Measurements from ENCODE around the gene NCKIPSD. TPM values are rescaled to one million over a fixed set of nuclear protein-coding genes. Genes with fewer than 3 reads are reported as not detected.

NCKIPSD gene
- polyA plus RNA-seq, 3 donors, result 21.0 to 22.8 (median 22.7) TPM

DNA sequence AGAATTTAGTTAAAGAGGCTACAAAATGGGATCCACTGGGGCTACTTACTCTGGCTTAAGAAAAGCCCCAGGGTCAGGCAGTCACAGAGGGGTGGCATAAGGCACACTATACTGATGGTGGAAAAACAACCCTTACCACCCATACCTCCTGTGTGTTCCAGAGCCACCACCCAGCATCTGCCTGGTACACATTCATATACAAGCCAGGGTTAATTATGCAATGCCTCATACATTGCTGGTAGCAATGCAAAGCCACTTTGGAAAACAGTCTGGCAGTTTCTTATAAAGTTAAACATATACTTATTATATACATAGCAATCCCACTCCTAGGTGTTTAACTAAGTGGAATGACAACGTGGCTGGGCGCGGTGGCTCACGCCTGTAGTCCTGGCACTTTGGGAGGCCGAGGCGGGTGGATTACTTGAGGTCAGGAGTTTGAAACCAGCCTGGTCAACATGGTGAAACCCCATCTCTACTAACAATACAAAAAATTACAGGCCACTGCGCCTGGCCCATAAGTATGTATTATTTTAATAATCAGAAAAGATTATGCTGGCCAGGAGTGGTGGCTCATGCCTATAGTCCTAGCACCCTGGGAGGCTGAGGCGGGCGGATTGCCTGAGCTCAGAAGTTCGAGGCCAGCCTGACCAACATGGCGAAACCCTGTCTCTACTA lies 15.2 kb upstream of the NCKIPSD start:
- no peak for DNase-seq

DNA sequence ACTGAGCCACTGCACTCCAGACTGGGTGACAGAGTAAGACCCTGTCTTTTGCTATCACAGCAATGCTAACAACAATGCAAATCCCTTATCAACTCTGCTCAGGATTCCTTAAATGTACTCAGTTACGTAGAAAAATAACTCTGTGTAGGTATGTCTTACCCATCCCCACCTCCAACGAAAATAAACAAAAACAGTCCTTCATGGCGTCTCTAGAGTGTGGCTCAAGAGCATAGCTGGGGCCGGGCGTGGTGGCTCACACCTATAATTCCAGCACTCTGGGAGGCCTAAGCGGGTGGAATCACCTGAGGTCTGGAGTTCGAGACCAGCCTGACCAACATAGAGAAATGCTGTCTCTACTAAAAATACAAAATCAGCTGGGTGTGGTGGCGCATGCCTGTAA lies 13.2 kb upstream of the NCKIPSD start:
- DNase-seq, result no peak

DNA sequence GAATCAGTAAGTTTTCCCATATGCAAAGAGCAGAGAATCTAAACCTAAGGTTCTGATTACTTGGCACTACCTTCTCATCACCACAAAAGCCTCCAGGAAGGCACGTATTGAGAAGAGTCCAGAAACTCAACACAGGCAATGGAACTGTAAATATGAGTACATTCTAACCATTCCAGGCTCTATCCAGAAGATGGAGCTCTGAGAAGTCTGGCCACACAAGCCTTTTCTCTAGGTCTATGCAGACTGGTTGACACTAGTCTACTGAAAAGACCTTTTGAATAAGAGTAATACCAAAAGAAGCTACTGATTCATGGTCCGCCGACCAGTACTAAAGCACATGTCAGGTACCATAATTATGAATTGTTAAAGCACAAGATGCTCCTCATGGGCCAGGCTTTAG lies 12.2 kb upstream of the NCKIPSD start:
- DNase-seq, result no peak

DNA sequence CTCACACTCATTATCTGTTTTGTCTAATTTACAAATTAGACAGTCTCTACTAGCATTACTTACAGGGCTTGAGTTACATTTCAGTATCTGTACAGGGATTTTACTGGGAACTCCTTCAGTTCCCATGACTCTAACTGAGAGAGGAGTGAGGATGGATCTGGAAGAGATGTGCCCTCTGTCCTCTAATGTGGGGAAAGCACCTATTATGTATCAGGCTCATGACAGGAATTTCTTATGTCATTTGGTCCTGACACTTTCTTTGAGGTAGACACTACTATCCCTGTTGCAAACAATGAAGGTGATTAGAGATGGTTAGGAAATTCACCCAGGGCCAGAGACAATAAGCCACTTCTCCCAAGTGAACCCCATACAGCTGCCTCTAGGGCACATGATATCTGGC lies 10.9 kb upstream of the NCKIPSD start:
- DNase-seq, result no peak

DNA sequence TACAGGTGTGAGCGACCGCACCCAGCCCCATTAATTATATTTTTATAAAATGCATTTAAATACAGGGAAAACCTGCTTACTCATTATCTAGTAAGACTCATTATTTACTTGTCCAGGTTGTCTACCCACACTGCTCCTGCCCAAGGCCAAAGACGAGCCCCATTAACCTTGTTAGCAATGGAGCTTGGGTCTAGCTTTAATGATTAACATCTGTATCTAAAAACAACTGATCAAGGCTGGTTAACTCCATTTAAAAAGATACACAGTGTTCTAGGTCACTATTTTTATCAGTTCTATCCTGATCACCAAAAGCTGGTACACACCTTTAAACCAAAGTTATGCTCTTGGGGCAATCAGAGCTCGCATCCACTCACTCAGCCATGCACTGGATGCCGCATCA lies 10.4 kb upstream of the NCKIPSD start:
- no peak for DNase-seq

DNA sequence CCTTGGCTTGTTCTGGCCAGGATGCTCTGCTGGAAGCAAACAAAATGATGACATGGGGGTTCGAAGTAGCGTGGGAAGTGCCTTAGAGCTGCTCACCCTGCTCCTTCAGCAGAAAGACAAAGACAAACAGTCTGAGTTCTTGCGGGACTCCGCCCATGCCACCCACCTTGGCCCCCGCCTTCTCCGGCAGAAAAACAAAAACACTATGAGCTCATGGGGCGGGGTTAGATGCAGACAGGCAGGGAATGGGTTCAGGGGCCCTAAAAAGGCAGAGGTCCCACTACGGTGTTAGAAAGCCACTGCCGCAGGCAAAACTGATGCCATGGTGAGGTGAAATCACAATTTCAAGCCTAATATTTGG lies 9.7 kb upstream of the NCKIPSD start:
- peak; percentile 41 for DNase-seq

DNA sequence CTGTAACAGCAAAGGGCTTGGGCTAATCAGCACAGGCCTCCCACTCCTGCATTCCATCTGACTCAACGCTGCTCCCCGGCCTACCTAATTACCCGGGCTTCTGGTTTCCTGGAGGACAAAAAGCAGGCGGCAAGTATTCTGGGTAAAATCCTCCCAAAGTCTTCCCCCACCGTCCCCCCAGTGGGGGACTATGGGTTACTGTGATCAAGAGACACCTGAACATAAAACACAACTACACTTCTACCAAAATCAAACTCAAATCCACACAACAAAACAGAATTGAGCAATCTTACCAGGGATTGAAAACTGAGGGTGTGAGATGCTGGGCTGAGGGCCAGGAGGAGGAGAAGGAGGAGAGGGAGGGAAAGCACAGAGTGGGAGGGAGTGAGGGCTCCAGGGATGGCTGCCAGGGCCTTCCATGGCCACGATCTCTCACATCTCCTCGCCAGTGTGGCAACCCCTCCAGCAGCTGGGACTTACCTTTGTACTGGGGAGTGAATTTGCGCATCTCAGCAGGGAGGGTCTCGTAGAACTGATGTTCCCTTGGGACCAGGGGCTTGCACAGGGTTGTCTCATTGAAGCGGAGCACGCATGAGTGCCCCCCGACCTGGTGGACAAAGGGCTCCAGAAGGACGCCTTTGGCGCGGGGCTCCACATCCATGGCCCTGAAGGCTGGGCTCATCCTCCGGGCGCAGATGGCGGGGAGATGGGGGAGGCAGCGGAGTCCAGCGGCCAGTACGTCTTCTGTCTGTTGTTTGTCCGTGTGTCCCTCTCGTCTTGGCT lies 9.1 kb upstream of the NCKIPSD start:
- no peak for DNase-seq

DNA sequence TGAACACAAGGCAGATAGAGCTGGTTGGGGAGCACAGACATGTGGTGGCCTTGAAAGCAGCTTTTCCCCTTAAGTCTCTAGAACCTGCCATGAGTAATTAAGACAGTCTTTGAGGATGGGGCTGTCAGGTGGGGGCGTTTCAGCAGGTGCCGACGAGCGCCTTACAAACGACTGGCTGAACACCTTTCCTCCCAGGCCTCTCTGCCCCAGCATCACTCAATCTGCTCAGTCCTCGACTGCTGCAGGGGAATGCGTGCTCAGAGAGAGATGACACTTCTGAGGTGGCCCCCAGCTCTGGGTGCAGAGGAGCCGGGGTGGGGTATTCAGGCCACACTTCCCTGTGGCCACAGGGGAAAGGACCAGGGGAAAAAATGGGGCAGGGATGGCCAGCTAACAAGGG lies 8.1 kb upstream of the NCKIPSD start:
- DNase-seq, result no peak

DNA sequence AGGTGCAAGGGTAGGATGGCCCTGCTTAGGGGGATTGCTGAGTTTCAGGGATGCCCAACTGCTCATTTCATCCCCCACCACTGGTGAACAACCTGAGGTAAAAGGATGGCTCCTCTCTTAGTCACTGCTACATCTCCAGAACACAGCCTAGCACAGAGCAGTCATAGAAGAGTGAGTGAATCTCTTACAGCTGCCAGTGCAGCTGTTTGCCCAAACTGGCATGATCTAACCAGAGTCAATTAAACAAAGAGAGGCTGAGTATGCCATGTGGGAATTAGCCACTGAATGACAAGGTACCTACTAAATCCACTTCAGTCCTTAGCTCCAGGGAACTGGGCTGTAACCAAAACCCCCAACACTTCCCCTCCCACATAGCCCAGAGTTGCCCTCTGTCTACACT lies 6.8 kb upstream of the NCKIPSD start:
- no peak for DNase-seq

DNA sequence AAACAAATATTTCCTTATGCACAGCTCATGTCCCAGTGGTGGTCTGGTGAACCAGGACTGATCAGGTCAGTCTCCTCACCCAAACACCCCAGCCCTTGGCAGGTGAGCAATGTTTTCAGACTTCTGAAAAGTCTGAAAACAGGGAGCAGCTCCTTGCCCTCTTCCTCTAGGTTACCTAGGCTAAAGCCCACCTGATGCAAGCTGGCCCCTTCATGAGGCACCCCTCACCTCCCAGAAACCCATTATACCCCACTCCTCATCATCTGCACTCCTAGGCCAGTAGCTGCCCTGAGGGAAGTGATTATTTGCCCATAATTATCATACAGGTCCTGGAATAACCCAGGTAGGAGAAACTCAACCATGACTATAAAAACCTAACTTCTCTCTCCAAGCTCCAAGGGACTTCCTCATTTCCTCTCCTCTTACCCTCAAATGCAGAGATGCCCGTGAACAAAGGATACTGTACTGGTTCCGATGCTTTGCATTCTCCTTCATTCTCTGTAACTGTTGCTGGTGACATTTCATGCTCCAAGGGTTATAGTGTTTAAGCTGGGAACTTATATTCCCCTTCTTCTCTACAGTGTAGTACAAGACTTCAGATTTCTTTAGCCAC lies 5.2 kb upstream of the NCKIPSD start:
- DNase-seq, result no peak

DNA sequence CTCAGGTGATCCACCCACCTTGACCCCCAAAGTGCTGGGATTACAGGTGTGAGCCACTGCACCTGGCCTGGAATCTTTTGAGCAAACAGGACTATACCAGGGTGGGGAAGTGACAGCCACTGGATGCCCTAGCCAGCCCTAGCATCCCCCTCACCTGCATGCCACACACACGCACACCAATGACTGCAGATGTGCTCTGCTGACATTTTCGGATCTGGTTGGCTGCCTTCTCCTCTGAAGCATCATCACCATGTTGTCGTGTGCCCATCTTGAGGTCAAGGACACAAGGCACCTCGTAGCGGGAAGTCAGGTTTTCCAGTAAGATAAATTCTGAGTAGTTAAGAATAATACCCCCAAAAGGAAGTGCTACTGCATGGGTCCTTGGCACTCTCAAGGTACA lies 3.7 kb upstream of the NCKIPSD start:
- no peak for DNase-seq

DNA sequence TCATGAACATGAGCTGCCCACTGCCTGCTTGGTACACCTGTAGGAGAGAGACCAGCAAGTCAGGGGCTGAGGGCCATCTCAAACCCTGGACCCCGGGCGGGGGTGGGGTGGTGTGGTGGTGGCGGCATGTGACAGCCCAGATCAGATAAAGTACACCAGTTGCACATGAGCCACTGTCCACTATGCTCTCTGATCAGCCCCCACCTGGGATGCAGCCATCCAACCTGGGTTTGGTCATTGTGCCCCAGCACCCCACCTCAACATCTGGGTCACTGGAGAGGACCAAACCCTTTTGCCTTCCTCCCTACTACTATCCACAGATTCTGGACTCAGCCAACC lies 3.0 kb upstream of the NCKIPSD start:
- no peak for DNase-seq

DNA sequence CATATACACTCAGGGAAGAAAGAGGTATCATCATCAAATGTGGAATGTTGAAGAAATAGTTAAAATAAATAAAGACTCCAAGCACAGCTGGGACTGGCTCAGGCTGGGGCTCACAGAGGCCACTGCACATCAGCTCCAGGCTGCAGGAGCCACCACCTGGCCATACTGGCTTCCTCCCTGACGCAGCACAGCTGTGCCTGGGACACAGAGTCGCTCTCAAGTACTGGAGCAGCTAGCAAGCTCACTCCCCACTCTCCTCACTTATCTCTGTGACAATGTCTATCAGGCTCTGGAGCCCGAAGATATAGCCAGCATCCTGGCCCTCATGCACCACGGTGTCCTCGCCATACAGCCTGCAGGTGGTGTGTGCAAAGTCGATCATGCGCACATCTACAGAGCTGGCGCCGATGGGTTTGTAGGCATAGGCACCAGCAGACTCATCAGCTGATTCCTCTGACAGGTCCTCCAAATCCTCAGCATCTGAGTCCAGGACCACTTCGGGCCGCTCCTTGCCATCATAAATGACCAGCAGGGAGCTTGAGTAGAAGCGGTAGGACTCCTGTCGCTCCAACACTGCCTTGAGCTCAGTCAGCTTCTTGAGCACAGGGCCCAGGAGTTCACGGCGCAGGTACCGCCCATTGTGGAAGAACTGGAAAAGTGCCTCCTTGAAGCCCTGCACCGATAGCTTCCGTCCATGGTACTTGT lies 2.5 kb upstream of the NCKIPSD start:
- no peak for DNase-seq

DNA sequence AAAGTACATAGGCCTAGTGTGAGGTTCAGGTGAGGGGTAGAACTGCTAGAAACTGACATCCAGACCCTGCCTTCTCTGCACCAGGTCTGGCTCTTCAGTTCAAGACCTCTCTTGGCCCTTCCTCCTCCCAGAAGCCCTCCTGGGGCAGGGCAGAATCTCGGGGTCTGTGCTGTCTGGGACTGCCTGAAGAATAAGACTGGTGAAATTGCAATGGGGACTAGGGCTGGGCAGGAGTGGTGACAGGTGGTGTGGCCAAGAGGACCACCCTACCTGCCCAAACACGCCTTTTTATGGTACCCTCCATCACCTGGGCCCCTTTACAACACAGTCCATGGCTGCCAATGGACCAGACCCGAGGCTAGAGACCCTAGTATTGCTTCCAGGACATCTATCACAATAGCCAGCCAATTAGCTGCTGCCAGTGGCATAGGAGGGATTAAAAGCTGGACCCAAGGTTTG lies 1.5 kb upstream of the NCKIPSD start:
- DNase-seq, result no peak

DNA sequence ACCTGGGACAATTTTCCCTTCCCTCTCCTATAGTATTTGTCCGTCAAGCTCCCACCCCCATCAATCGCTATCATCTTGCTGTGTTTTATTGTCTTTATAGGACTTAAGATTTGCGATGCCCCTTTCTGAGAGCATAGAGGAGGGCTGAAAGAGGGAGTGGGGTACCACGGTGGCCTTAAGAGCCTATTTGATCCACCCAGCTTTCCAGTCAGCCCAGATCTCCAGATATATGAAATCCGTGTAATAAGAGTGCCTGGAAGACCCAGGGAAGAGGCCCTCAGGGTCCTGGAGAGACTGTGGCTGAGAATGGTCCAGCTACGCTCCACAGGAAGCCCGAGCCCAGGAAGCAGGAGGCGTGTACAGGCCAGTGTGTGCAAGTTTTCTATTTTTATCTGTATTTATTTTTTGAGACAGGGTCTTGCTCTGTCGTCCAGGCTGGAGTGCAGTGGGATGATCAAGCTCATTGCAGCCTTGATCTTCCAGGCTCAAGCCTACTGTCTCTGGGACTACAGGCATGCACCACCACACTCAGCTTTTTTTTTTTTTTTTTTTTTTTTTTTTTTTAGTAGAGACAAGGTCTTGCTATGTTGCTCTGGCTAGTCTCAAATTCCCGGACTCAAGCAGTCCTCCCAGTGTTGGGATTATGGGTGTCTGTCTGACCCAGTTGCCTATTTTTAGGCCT lies 964 bp upstream of the NCKIPSD start:
- no peak for DNase-seq

DNA sequence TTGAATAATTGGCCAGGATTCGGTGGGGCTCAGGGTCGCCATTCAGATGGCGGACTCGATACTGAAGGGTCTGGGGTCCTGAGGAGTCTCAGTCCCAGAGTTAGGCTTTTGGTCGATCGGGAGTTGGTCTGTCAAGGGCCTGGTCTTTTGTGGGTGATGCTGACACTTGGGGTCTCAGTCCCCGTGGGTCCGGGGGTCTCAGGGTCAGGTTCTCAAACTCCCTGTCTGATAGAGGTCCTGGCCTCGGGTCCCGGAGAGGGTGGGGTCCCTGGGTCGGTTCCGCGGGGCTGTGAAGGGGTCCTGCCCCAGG lies 467 bp downstream of the NCKIPSD start:
- no peak for DNase-seq

DNA sequence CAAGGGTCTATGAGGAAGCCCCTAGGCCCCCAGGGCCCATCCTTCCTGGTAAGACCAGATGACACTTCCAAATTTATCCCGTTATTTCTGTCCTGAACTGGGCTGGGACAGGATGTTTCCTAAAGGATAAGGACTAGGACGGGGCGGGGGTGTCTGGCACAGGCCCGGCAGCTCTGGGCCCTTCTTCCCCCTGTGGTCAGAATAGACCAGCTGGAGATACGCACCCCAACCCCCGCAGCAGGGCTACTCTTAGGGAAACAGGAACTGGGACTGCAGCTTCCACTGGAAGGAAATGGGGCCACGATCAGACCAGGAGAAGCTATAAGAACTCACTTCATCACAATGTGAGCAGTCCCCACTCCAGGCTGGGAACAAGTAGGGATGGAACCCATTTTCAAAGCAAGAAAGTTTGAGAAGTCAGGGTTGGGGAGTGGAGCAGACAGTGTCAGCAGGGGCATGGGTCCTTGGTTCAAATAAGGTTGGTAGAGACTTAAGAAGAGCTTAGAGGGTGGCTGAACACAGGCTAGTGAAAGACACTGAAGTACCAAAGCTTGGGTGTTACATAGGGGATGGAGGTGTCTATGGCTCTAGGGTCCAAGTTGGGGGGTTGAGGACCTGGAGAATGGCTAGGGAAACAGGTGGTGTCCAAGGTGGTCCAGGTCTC lies 1.1 kb downstream of the NCKIPSD start:
- no peak for DNase-seq

DNA sequence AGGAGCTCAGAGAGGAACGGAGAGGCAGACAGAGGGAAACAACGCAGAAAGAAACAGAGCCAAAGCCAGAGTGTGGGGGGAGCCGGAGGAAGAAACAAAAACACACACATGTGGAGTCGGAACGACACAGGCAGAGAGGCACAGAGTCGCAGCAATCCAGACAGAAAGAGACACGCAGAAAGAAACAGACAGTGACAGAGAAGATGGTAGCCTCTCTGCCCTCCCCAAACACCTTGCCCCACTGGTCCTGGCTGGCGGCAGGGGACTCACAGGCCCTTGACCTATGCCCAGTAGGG lies 1.7 kb downstream of the NCKIPSD start:
- no peak for DNase-seq

DNA sequence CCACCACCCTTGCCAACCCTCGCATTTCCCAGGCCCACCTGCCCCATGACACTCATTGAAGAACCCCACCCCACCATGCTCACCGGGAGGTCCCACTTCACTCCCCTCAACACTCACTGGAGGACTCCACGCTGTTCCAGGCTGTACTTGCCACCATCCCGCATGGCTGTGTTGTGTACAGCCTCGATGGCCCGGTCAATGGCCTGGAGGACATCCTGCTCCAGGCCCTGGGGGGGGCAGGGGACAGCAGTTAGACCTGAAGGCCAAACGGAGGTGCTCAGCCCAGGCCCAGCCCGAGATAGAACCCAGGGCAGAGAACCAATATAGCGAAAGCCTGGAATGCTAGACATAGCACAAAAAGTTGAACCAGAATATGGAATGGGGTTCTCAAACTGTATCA lies 2.9 kb downstream of the NCKIPSD start:
- DNase-seq, result no peak

DNA sequence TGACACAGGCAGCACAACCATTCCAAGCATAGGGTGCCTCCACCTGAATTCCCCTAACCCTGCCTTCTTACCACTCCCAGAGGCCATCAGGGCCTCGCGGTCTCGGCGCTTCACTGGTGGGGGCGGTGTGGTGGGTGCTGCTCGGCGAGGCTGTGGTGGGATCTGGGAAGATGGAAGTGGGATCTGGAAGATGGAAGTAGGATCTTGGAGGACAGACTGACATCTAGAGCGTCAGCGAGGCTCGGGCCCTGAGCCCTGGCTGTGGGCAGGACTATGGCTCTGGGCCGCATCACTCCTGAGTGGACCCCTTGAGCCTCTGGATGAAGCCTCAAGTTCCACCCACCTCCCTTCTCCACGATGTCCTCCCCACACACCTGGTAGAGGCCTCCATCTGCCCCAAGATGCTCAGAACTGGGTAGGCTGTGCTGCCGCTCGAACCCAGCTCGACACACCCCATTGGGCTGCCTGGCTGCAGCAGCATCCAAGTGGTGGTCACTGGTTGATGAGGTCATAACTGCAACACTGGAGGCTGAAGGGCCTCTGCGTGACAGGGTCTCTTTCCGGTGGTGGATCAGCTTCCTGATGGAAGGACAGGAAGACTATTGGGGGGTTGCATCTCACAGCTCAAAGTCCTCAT lies 3.6 kb downstream of the NCKIPSD start:
- no peak for DNase-seq

DNA sequence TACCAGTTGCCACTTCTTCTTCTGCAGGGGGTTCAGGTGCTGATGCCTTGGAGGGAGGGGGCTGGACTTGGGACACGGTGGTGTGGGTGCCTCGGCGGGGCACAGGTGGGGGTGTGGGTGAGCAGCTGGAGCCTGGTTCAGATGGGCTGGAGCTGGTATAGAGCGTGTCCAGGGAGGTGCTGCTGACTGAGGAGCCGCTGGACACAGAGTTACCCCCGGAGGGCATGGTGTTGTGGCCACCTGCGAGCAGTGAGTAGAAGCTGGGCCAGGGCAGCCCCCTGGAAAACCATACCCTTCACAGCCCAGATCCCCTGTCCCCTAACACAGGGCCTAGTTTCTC lies 4.2 kb downstream of the NCKIPSD start:
- DNase-seq, result no peak

Data from renal pelvis (tissue), 4 donors.